ENCODE measurements around the gene LSM11.

GRCh38 chr5:157764531-157764930 lies 21.0 kb downstream of the LSM11 start:
- TF ChIP-seq CTCF (IDR thresholded peaks at IDR 0.05), result no peak
- no peak for TF ChIP-seq EZH2 (IDR thresholded peaks at IDR 0.05; ENCODE audit: borderline replicate concordance, insufficient read depth, low read depth, low read length, poor library complexity, severe bottlenecking)

All from B cell (primary cell).